ENCODE results near the gene SPATA9. TPM values are rescaled to one million over a fixed set of nuclear protein-coding genes. Genes with fewer than 3 reads are reported as not detected.

The SPATA9 gene
- total and polyA plus RNA-seq, 2 of the 13 experiments (the other 11 are each of a cell fraction or from before 2014, with no cell fraction given), result not detected

DNA sequence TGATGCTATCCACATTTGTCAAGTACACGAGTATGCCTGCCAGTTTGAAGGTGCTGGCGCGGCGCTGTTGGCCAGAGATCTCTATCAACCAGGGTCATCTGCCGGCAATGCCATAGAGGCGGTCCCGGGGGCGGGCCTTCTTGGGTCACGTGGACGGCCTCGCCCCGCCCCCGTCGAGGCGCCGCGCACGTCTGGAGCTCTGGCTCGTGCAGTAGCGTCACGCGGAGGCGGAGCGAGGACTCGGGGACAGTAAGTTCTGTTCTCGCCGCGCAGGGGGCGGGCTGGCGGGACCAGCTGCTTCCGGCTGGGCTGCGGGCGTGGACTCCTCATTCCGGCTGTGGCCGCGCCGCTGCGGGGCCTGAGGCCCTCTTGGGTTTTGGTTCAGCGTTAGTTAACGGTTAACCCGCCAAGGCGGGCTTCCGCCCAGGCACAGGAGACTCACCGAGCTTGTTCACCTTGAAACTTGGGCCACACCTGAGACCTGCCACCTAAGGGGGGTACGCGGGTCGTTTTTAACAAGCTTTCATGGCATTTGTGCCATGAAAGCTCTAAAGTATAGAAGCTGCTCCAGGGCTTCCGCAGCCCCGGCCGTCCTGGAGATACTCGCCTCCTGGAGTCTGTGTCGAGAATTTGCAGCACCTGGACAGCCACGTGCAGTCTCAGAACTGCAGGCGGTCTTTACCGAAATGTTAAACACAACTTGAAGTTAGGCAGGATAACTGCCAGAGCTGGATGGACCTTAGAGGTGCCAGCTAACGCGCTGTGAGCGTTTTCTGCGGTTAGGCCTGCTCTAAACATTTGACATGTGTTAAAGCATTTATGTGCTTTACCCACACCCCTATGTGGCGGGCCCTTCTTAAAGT lies 36.0 kb downstream of the SPATA9 start, which contains the start of gene RFESD (continued):
- TF ChIP-seq, protein P1, sequence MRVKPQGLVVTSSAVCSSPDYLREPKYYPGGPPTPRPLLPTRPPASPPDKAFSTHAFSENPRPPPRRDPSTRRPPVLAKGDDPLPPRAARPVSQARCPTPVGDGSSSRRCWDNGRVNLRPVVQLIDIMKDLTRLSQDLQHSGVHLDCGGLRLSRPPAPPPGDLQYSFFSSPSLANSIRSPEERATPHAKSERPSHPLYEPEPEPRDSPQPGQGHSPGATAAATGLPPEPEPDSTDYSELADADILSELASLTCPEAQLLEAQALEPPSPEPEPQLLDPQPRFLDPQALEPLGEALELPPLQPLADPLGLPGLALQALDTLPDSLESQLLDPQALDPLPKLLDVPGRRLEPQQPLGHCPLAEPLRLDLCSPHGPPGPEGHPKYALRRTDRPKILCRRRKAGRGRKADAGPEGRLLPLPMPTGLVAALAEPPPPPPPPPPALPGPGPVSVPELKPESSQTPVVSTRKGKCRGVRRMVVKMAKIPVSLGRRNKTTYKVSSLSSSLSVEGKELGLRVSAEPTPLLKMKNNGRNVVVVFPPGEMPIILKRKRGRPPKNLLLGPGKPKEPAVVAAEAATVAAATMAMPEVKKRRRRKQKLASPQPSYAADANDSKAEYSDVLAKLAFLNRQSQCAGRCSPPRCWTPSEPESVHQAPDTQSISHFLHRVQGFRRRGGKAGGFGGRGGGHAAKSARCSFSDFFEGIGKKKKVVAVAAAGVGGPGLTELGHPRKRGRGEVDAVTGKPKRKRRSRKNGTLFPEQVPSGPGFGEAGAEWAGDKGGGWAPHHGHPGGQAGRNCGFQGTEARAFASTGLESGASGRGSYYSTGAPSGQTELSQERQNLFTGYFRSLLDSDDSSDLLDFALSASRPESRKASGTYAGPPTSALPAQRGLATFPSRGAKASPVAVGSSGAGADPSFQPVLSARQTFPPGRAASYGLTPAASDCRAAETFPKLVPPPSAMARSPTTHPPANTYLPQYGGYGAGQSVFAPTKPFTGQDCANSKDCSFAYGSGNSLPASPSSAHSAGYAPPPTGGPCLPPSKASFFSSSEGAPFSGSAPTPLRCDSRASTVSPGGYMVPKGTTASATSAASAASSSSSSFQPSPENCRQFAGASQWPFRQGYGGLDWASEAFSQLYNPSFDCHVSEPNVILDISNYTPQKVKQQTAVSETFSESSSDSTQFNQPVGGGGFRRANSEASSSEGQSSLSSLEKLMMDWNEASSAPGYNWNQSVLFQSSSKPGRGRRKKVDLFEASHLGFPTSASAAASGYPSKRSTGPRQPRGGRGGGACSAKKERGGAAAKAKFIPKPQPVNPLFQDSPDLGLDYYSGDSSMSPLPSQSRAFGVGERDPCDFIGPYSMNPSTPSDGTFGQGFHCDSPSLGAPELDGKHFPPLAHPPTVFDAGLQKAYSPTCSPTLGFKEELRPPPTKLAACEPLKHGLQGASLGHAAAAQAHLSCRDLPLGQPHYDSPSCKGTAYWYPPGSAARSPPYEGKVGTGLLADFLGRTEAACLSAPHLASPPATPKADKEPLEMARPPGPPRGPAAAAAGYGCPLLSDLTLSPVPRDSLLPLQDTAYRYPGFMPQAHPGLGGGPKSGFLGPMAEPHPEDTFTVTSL (CRISPR knock-in tag; IDR thresholded peaks at IDR 0.05; ENCODE audit: borderline replicate concordance), result no peak; the same call in 1 of the 2 replicates
- 0 out of 2 replicates have a peak, but pooled peaks have one; percentile 30 for TF ChIP-seq ZNF510 (CRISPR knock-in tag; IDR thresholded peaks at IDR 0.05; ENCODE audit: low read depth)
- peak; percentile 88 for TF ChIP-seq HNRNPLL (IDR thresholded peaks at IDR 0.05; ENCODE audit: low read depth, low read length, poor library complexity, severe bottlenecking)
- peak; percentile 91 for TF ChIP-seq ZSCAN31 (CRISPR knock-in tag; IDR thresholded peaks at IDR 0.05; ENCODE audit: low read depth)
- peak; percentile 34 for TF ChIP-seq SMYD3 (CRISPR knock-in tag; IDR thresholded peaks at IDR 0.05)
- TF ChIP-seq CBX2 (IDR thresholded peaks at IDR 0.05; ENCODE audit: low read depth, low read length), result no peak
- TF ChIP-seq CBX2 (CRISPR knock-in tag; IDR thresholded peaks at IDR 0.05; ENCODE audit: low read depth), result no peak
- TF ChIP-seq, protein P2, sequence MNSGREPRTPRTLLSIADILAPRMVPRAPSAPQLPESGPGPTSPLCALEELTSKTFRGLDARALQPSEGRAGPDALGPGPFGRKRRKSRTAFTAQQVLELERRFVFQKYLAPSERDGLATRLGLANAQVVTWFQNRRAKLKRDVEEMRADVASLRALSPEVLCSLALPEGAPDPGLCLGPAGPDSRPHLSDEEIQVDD (CRISPR knock-in tag; IDR thresholded peaks at IDR 0.05; ENCODE audit: borderline replicate concordance), result no peak
- 0 out of 2 replicates have a peak, but pooled peaks have one; percentile 80 for TF ChIP-seq ZNF792 (CRISPR knock-in tag; IDR thresholded peaks at IDR 0.05)
- peak; percentile 21 for TF ChIP-seq ZNF883 (CRISPR knock-in tag; IDR thresholded peaks at IDR 0.05; ENCODE audit: not compliant biosample characterization)
- no peak for TF ChIP-seq NFE2L2 (IDR thresholded peaks at IDR 0.05; ENCODE audit: low read length)
- TF ChIP-seq GTF2F1 (IDR thresholded peaks at IDR 0.05; ENCODE audit: low read length), result no peak
- TF ChIP-seq, protein P3, sequence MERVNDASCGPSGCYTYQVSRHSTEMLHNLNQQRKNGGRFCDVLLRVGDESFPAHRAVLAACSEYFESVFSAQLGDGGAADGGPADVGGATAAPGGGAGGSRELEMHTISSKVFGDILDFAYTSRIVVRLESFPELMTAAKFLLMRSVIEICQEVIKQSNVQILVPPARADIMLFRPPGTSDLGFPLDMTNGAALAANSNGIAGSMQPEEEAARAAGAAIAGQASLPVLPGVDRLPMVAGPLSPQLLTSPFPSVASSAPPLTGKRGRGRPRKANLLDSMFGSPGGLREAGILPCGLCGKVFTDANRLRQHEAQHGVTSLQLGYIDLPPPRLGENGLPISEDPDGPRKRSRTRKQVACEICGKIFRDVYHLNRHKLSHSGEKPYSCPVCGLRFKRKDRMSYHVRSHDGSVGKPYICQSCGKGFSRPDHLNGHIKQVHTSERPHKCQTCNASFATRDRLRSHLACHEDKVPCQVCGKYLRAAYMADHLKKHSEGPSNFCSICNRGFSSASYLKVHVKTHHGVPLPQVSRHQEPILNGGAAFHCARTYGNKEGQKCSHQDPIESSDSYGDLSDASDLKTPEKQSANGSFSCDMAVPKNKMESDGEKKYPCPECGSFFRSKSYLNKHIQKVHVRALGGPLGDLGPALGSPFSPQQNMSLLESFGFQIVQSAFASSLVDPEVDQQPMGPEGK (CRISPR knock-in tag; IDR thresholded peaks at IDR 0.05), result peak; percentile 80
- peak; percentile 83; the same call in 1 of the 2 replicates for TF ChIP-seq NAIF1 (CRISPR knock-in tag; IDR thresholded peaks at IDR 0.05; ENCODE audit: borderline replicate concordance)
- TF ChIP-seq ZNF333 (CRISPR knock-in tag; IDR thresholded peaks at IDR 0.05; ENCODE audit: borderline replicate concordance), result peak; percentile 17; the same call in 1 of the 2 replicates
- TF ChIP-seq, protein P4, sequence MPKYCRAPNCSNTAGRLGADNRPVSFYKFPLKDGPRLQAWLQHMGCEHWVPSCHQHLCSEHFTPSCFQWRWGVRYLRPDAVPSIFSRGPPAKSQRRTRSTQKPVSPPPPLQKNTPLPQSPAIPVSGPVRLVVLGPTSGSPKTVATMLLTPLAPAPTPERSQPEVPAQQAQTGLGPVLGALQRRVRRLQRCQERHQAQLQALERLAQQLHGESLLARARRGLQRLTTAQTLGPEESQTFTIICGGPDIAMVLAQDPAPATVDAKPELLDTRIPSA (CRISPR knock-in tag; IDR thresholded peaks at IDR 0.05; ENCODE audit: borderline replicate concordance), result no peak
- peak; percentile 49; the same call in 1 of the 2 replicates for TF ChIP-seq KAT7 (CRISPR knock-in tag; IDR thresholded peaks at IDR 0.05; ENCODE audit: borderline replicate concordance)
- TF ChIP-seq, protein P5, sequence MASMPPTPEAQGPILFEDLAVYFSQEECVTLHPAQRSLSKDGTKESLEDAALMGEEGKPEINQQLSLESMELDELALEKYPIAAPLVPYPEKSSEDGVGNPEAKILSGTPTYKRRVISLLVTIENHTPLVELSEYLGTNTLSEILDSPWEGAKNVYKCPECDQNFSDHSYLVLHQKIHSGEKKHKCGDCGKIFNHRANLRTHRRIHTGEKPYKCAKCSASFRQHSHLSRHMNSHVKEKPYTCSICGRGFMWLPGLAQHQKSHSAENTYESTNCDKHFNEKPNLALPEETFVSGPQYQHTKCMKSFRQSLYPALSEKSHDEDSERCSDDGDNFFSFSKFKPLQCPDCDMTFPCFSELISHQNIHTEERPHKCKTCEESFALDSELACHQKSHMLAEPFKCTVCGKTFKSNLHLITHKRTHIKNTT (CRISPR knock-in tag; IDR thresholded peaks at IDR 0.05), result no peak
- 0 out of 2 replicates have a peak, but pooled peaks have one; percentile 18 for TF ChIP-seq NR2F2 (IDR thresholded peaks at IDR 0.05; ENCODE audit: borderline replicate concordance, low read depth)
